SJCRH30 (cell line): ENCODE data around the gene CHD9. TPM values are rescaled to one million over a fixed set of nuclear protein-coding genes. Genes with fewer than 3 reads are reported as not detected.
"Not testable (repeated sequence)": the region's sequence is repeated elsewhere in the genome, so short reads cannot be mapped to it uniquely, and the experiment has no call there.

Experiments used
- DNase-seq, 2 experiments: peaks; one replicate each; pipeline ENCODE4 v3.0.0-alpha.2; 2015 to 2020
- H3K27ac ChIP-seq: fragments of 250-450 bp; sonication (Bioruptor Pico); 2 replicates; pipeline ENCODE4 v1.5.1; 2020; ENCODE audit warnings: mild to moderate bottlenecking, moderate library complexity
- H3K27me3 ChIP-seq: fragments of 250-450 bp; sonication (Bioruptor Pico); 2 replicates; pipeline ENCODE4 v1.5.1; 2020; ENCODE audit warnings: mild to moderate bottlenecking, moderate library complexity
- H3K36me3 ChIP-seq: fragments of 250-450 bp; sonication (Bioruptor Pico); 2 replicates; pipeline ENCODE4 v1.5.1; 2020; ENCODE audit warnings: mild to moderate bottlenecking, moderate library complexity
- H3K4me1 ChIP-seq: fragments of 250-450 bp; sonication (Bioruptor Pico); 2 replicates; pipeline ENCODE4 v1.5.1; 2020; ENCODE audit warnings: mild to moderate bottlenecking, moderate library complexity
- H3K4me3 ChIP-seq: fragments of 250-450 bp; sonication (Bioruptor Pico); 2 replicates; pipeline ENCODE4 v1.5.1; 2020; ENCODE audit warnings: mild to moderate bottlenecking, moderate library complexity
- H3K9me3 ChIP-seq: fragments of 250-450 bp; sonication (Bioruptor Pico); replicated peaks from 2 replicates; pipeline ENCODE4 v1.5.1; 2020; ENCODE audit warnings: mild to moderate bottlenecking, moderate library complexity
- total RNA-seq: library from RNA; depleted of rRNA; stranded (reverse); fragments of >200 nt; shearing (Covaris generic); gene quantifications from 2 replicates; pipeline ENCODE4 v1.2.3, GENCODE V29; 2014

Gene CHD9
- total RNA-seq, 1 experiment from 2014 or later: 62.3 TPM

GRCh38 chr16:53183442-53183841 lies 128.7 kb downstream of the CHD9 start:
- H3K4me3 ChIP-seq: no peak overlapping the region
- DNase-seq: no peak
- no peak overlapping the region for H3K27ac ChIP-seq

GRCh38 chr16:53185741-53186140 lies 130.9 kb downstream of the CHD9 start:
- H3K36me3 ChIP-seq, H3K4me1 ChIP-seq, H3K27ac ChIP-seq, H3K27me3 ChIP-seq, H3K4me3 ChIP-seq: not testable (repeated sequence)
- peak; percentile 9 to 10 for DNase-seq
- peaks cover 16% of the 10 kb centered on the region for H3K9me3 ChIP-seq

More at GRCh38 chr16:53183442-53183841, 128.7 kb downstream of the CHD9 start:
- H3K27me3 ChIP-seq: no peaks in the 10 kb centered on the region
- H3K36me3 ChIP-seq: peaks cover 9% of the 10 kb centered on the region
- H3K9me3 ChIP-seq: peaks cover 16% of the 10 kb centered on the region
- H3K4me1 ChIP-seq: no peaks in the 10 kb centered on the region

GRCh38 chr16:53187775-53188174 lies 133.0 kb downstream of the CHD9 start:
- Histone ChIP-seq H3K36me3 (peaks cover 10% of the 10 kb centered on the region), H3K9me3 (peaks cover 16% of the 10 kb centered on the region), H3K4me1 (no peaks in the 10 kb centered on the region), H3K4me3 (no peak overlapping the region), H3K27me3 (no peaks in the 10 kb centered on the region), H3K27ac (no peak overlapping the region)
- no peak for DNase-seq

- no peaks in the 10 kb centered on the region for H3K27me3 ChIP-seq
- H3K36me3 ChIP-seq: peaks cover 3% of the 10 kb centered on the region; the same call in 1 of the 2 replicates
- no peak overlapping the region for H3K27ac ChIP-seq
- no peak overlapping the region for H3K4me3 ChIP-seq
- H3K9me3 ChIP-seq: peaks cover 3% of the 10 kb centered on the region; the same call in 1 of the 2 replicates
- H3K4me1 ChIP-seq: no peaks in the 10 kb centered on the region
- no peak for DNase-seq
Measured at GRCh38 chr16:53191413-53191812, 136.6 kb downstream of the CHD9 start.

DNA sequence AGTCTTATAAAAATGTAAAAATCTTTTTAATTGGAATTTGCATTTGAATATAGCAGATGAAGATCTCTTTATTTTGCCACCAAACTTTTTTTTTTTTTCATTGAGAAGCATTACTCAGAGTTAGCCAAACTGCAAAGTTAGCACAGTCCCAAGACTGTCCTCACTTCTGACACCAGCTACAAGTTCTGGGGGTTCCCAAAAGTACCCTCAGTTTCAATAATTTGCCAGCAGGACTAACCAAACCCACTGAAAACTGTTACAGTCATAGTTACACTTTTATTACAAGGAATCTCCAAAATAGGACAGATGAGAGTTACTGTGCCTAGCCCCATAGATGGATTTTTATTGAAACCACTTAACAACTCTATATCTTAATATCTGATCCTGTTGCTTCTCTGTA lies 144.1 kb downstream of the CHD9 start:
- Histone ChIP-seq H3K27ac (no peak overlapping the region), H3K9me3 (peaks cover 5% of the 10 kb centered on the region; the same call in 1 of the 2 replicates), H3K36me3 (peaks cover 10% of the 10 kb centered on the region; the same call in 1 of the 2 replicates), H3K27me3 (no peaks in the 10 kb centered on the region), H3K4me1 (no peaks in the 10 kb centered on the region), H3K4me3 (no peak overlapping the region)
- no peak for DNase-seq

DNA sequence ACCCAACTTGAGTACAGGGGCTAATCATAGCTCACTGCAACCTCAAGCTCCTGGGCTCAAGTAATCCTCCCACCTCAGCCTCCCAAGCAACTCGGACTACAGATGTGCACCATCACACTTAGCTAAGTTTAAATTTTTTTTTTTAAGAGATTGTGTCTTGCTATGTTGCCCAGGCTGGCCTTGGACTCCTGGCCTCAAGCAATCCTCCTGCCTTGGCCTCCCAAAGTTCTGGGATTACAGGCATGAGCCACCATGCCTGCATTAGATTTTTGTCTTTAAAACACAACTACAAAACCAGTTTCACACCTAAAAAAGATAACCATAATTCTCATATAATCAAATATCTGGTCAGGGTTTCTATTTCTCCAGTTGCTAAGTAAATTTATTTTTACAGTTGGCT lies 147.1 kb downstream of the CHD9 start:
- DNase-seq: no peak
- Histone ChIP-seq H3K9me3 (peaks cover 5% of the 10 kb centered on the region; the same call in 1 of the 2 replicates), H3K36me3 (peaks cover 10% of the 10 kb centered on the region; the same call in 1 of the 2 replicates), H3K27me3 (no peaks in the 10 kb centered on the region), H3K4me3 (no peak overlapping the region), H3K27ac (no peak overlapping the region), H3K4me1 (no peaks in the 10 kb centered on the region; the same call in 1 of the 2 replicates)

GRCh38 chr16:53202398-53202797 lies 147.6 kb downstream of the CHD9 start:
- DNase-seq: no peak
- H3K4me3 ChIP-seq: no peak overlapping the region
- peaks cover 3% of the 10 kb centered on the region; the same call in 1 of the 2 replicates for H3K4me1 ChIP-seq
- H3K9me3 ChIP-seq: peaks cover 5% of the 10 kb centered on the region; the same call in 1 of the 2 replicates
- H3K27me3 ChIP-seq: no peaks in the 10 kb centered on the region
- H3K27ac ChIP-seq: no peak overlapping the region
- peaks cover 10% of the 10 kb centered on the region; the same call in 1 of the 2 replicates for H3K36me3 ChIP-seq

DNA sequence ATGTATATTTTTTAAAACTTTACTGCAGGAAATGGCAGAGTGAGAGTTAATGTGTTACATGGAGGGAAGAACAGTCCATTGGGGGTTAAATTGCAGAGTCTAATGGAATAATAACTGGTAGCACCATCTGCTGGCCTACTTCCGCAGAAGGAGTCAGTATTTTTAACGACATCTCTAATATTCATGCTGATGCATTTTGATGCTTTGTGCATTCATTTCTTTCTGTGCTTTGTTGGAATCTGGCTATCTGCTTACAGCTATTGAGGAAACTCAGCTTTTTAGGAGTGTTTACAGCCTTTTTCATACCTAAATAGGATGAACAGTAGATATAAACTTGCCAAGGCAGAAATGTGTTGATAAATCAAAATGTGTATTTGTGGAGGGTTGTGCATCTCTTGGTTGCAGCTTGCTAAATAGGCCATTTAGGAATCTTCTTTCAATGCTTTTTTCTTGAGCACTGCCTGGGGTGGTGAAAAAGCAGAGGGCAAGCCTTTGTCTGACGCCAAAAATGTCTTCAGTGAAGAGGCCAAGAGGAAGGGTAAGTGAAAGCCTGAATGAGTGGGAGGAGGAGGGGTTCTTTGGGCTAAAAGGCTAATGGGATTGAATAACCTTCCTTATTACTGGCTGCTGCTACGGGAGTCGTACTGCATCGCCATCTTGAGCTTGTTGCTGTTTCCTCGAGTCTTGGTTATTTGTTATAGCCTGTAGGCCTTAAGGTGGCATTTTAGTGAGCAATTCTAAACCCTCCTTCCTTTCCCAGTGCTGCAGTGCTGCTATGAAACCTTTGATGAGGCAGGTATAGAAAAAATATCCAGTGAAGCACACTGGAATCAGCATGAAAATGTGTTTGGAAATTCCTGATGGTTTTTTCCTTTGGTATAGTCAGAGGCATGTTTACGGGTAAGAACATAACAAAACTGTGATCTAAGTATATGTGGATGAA lies 153.3 kb downstream of the CHD9 start:
- peak overlapping the region; percentile 81 for H3K27ac ChIP-seq
- peaks cover 28% of the 10 kb centered on the region for H3K36me3 ChIP-seq
- peak; percentile 81 to 94 for DNase-seq
- peaks cover 3% of the 10 kb centered on the region; the same call in 1 of the 2 replicates for H3K4me1 ChIP-seq
- H3K4me3 ChIP-seq: peak overlapping the region; percentile 71
- H3K27me3 ChIP-seq: no peaks in the 10 kb centered on the region
- H3K9me3 ChIP-seq: no peaks in the 10 kb centered on the region; the same call in 1 of the 2 replicates

GRCh38 chr16:53209429-53209828 lies 154.6 kb downstream of the CHD9 start:
- H3K27me3 ChIP-seq: no peaks in the 10 kb centered on the region
- H3K36me3 ChIP-seq: peaks cover 40% of the 10 kb centered on the region
- H3K4me1 ChIP-seq: peaks cover 3% of the 10 kb centered on the region; the same call in 1 of the 2 replicates
- peak overlapping the region; percentile 81; the same call in 1 of the 2 replicates for H3K27ac ChIP-seq
- DNase-seq: peak in 1 of 2 experiments; percentile 23
- peak overlapping the region; percentile 71 for H3K4me3 ChIP-seq
- no peaks in the 10 kb centered on the region for H3K9me3 ChIP-seq

DNA sequence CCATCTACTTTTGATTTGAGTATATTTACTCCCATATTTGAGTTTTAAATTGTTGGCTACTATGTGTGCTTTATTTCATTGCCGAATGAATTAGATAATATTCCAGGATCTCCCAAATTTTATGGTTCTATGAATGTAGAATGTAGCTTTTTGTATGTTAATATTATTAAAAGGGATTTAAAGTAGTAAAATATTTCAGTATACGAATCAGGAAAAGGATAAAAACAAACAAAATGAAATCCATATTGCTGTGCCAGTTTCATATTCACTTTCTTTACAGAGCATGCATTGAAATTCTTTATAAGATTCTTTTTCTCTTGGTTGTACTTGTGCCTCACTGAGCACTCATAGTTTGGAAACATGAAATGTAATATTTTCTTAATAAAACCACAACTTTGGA lies 155.1 kb downstream of the CHD9 start:
- Histone ChIP-seq H3K27ac (peak overlapping the region; percentile 81; the same call in 1 of the 2 replicates), H3K4me3 (peak overlapping the region; percentile 71), H3K9me3 (no peaks in the 10 kb centered on the region), H3K4me1 (peaks cover 3% of the 10 kb centered on the region; the same call in 1 of the 2 replicates), H3K36me3 (peaks cover 42% of the 10 kb centered on the region), H3K27me3 (no peaks in the 10 kb centered on the region)
- no peak for DNase-seq

- Histone ChIP-seq H3K27me3 (no peaks in the 10 kb centered on the region), H3K4me3 (peak overlapping the region; percentile 71), H3K27ac (no peak overlapping the region), H3K36me3 (peaks cover 53% of the 10 kb centered on the region), H3K4me1 (peaks cover 3% of the 10 kb centered on the region; the same call in 1 of the 2 replicates), H3K9me3 (no peaks in the 10 kb centered on the region)
- no peak for DNase-seq
Measured at GRCh38 chr16:53211253-53211652, 156.5 kb downstream of the CHD9 start.

DNA sequence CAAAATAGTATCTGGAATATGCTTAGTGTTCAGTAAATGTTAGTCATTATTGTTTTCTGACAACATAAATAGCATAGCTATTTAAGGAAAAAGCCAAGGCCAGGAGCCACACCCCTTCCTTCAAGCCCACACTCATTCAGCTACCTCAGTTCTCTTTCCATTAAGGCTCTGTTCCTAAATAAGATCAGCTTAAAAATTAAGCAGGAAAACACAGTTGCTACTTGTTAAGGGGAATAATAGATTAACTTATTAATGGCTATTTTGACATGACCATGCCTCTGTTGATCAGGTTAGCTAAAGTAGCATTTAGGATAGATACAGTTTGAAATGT lies 158.1 kb downstream of the CHD9 start:
- H3K36me3 ChIP-seq: peaks cover 60% of the 10 kb centered on the region
- H3K27me3 ChIP-seq: no peaks in the 10 kb centered on the region
- no peaks in the 10 kb centered on the region for H3K9me3 ChIP-seq
- no peak overlapping the region for H3K27ac ChIP-seq
- H3K4me3 ChIP-seq: no peak overlapping the region
- no peaks in the 10 kb centered on the region; the same call in 1 of the 2 replicates for H3K4me1 ChIP-seq
- DNase-seq: no peak

DNA sequence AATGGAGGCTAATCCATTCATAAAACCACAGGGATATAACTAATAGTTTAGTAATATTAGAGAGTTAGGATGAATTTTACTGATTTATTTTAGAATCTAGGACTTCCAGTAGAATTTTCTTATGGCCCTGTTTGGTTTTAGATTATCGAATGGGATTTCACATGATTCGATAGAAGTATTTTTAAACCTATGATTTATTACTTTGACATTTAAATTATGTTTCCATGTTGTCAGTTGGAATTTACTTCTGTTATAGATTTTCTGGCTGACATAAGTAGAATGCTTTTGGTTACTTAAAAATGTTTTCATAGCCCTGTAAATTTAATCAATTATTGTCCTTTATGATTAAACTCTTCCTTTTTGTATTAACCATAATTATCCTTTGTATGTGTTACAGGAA lies 158.8 kb downstream of the CHD9 start:
- no peak overlapping the region for H3K27ac ChIP-seq
- no peak for DNase-seq
- no peaks in the 10 kb centered on the region; the same call in 1 of the 2 replicates for H3K4me1 ChIP-seq
- H3K4me3 ChIP-seq: no peak overlapping the region
- H3K36me3 ChIP-seq: peaks cover 66% of the 10 kb centered on the region
- no peaks in the 10 kb centered on the region for H3K9me3 ChIP-seq
- no peaks in the 10 kb centered on the region for H3K27me3 ChIP-seq

- H3K27ac ChIP-seq: no peak overlapping the region
- peaks cover 55% of the 10 kb centered on the region for H3K36me3 ChIP-seq
- H3K27me3 ChIP-seq: no peaks in the 10 kb centered on the region
- H3K4me3 ChIP-seq: no peak overlapping the region
- no peak for DNase-seq
- H3K4me1 ChIP-seq: no peaks in the 10 kb centered on the region; the same call in 1 of the 2 replicates
- H3K9me3 ChIP-seq: no peaks in the 10 kb centered on the region
Measured at GRCh38 chr16:53216798-53217197, 162.0 kb downstream of the CHD9 start.

DNA sequence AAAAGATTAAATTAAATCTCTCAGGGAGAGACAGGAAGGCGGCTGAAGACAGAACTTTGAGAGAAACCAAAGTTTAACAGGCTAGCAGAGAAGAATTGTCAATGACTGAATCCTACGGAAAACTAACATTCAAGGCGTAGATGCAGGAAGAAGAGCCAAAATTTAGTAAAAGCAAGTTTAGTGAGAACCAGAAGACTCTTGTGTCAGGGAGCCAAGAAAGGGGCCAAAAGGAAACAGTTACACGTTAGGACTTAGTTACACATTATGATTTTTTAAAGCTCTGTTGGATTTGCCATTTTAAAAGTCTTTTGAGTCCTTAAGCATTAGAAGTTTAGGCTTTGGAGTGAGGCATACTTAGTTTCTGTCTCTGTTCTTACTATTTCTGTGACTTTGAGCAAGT lies 164.6 kb downstream of the CHD9 start:
- Histone ChIP-seq H3K27me3 (no peaks in the 10 kb centered on the region), H3K9me3 (no peaks in the 10 kb centered on the region), H3K27ac (no peak overlapping the region), H3K4me3 (no peak overlapping the region), H3K36me3 (peaks cover 57% of the 10 kb centered on the region), H3K4me1 (no peaks in the 10 kb centered on the region)
- DNase-seq: no peak
